C4-2B (cell line): ENCODE results near the gene NOX5.

Source experiments
- H3K27ac ChIP-seq: fragments of 450-650 bp; 2 replicates; pipeline ENCODE4 v1.5.1; 2017
- CTCF ChIP-seq: fragments of 450-650 bp; conservative IDR thresholded peaks from 2 replicates; pipeline ENCODE4 v1.5.1; 2017; ENCODE audit warnings: mild to moderate bottlenecking
- ZFX ChIP-seq: fragments of 450-650 bp; IDR thresholded peaks from 2 replicates; pipeline ENCODE4 v1.6.1; 2017

The NOX5 gene

GRCh38 chr15:68979816-68980215 lies 34.7 kb upstream of the NOX5 start:
- no peak overlapping the region for H3K27ac ChIP-seq
- TF ChIP-seq CTCF = no peak
- no peak for TF ChIP-seq ZFX

GRCh38 chr15:68980786-68981185 lies 33.7 kb upstream of the NOX5 start:
- TF ChIP-seq ZFX (no peak), CTCF (no peak)
- no peak overlapping the region for H3K27ac ChIP-seq

GRCh38 chr15:68981941-68982340 lies 32.6 kb upstream of the NOX5 start:
- no peak for TF ChIP-seq ZFX
- no peak for TF ChIP-seq CTCF
- H3K27ac ChIP-seq = no peak overlapping the region

- no peak overlapping the region for H3K27ac ChIP-seq
- TF ChIP-seq ZFX (no peak), CTCF (no peak)
Measured at GRCh38 chr15:68982976-68983563, 31.4 kb upstream of the NOX5 start.

GRCh38 chr15:68983961-68984481 lies 30.5 kb upstream of the NOX5 start:
- no peak overlapping the region for H3K27ac ChIP-seq
- TF ChIP-seq CTCF = no peak
- TF ChIP-seq ZFX = no peak

- TF ChIP-seq ZFX (no peak), CTCF (no peak)
- H3K27ac ChIP-seq = no peak overlapping the region
Measured at GRCh38 chr15:68984586-68984985, 29.9 kb upstream of the NOX5 start.

GRCh38 chr15:68985361-68985891 lies 29.1 kb upstream of the NOX5 start:
- TF ChIP-seq CTCF (no peak), ZFX (no peak)
- no peak overlapping the region for H3K27ac ChIP-seq
